A549 (cell line): ENCODE measurements around the gene NKX6-2.

Experiments
- CHD4 ChIP-seq: fragments of 200-600 bp; sonication (generic); IDR thresholded peaks from 2 replicates; pipeline ENCODE4 v1.6.1; 2016; ENCODE audit warnings: antibody characterized with exemption, mild to moderate bottlenecking, borderline replicate concordance
- EP300 ChIP-seq, 2 experiments: fragments of >200 bp; sonication (Bioruptor Twin); formaldehyde crosslinking; IDR thresholded peaks; 2 replicates in 1 of 2; 3 replicates in 1 of 2; pipeline ENCODE4 v1.6.1; 2016 to 2017
- JUNB ChIP-seq: fragments of >200 bp; sonication (Bioruptor Twin); formaldehyde crosslinking; IDR thresholded peaks from 2 replicates; pipeline ENCODE4 v1.6.1; 2016
- MAX ChIP-seq: IDR thresholded peaks from 2 replicates; pipeline ENCODE4 v1.6.1; 2012
- MAZ ChIP-seq: fragments of 150-350 bp; IDR thresholded peaks from 2 replicates; pipeline ENCODE4 v1.6.1; 2014; ENCODE audit warnings: antibody characterized with exemption, low read depth, low read length, borderline replicate concordance
- RAD21 ChIP-seq, 2 experiments: fragments of >200 bp in 1 of 2; sonication (Bioruptor Twin) in 1 of 2; formaldehyde crosslinking in 1 of 2; IDR thresholded peaks in 1 of 2; conservative IDR thresholded peaks in 1 of 2; 2 replicates in 1 of 2; 3 replicates in 1 of 2; pipeline ENCODE4 v1.6.1; 2012 to 2018; ENCODE audit warnings: inconsistent platforms in 1 of 2
- SMC3 ChIP-seq: fragments of >200 bp; sonication (Bioruptor Twin); formaldehyde crosslinking; IDR thresholded peaks from 3 replicates; pipeline ENCODE4 v1.6.1; 2018; ENCODE audit warnings: inconsistent platforms
- ZFP36 ChIP-seq: fragments of 450-650 bp; IDR thresholded peaks from 2 replicates; pipeline ENCODE4 v1.6.1; 2014; ENCODE audit warnings: borderline replicate concordance; ENCODE audit not compliant: partially characterized antibody
- TF ChIP-seq, protein P1 (sequence below): fragments of >200 bp; sonication (Bioruptor Twin); formaldehyde crosslinking; IDR thresholded peaks from 3 replicates; pipeline ENCODE4 v1.5.1; 2016
- TF ChIP-seq, protein P2 (sequence below): fragments of 250-450 bp; sonication (Bioruptor Pico); IDR thresholded peaks from 2 replicates; pipeline ENCODE4 v1.5.0; 2021; ENCODE audit warnings: mild to moderate bottlenecking, moderate library complexity, borderline replicate concordance

- no peak for TF ChIP-seq RAD21 (conservative IDR thresholded peaks at IDR 0.05 in 1 of 2, IDR thresholded peaks at IDR 0.05 in 1 of 2)
- TF ChIP-seq ZFP36 = no peak
- no peak for TF ChIP-seq CHD4
- no peak for TF ChIP-seq JUNB
- TF ChIP-seq, protein P1, sequence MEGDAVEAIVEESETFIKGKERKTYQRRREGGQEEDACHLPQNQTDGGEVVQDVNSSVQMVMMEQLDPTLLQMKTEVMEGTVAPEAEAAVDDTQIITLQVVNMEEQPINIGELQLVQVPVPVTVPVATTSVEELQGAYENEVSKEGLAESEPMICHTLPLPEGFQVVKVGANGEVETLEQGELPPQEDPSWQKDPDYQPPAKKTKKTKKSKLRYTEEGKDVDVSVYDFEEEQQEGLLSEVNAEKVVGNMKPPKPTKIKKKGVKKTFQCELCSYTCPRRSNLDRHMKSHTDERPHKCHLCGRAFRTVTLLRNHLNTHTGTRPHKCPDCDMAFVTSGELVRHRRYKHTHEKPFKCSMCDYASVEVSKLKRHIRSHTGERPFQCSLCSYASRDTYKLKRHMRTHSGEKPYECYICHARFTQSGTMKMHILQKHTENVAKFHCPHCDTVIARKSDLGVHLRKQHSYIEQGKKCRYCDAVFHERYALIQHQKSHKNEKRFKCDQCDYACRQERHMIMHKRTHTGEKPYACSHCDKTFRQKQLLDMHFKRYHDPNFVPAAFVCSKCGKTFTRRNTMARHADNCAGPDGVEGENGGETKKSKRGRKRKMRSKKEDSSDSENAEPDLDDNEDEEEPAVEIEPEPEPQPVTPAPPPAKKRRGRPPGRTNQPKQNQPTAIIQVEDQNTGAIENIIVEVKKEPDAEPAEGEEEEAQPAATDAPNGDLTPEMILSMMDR = no peak
- TF ChIP-seq EP300 (IDR thresholded peaks at IDR 0.05) = no peak
- TF ChIP-seq, protein P2, sequence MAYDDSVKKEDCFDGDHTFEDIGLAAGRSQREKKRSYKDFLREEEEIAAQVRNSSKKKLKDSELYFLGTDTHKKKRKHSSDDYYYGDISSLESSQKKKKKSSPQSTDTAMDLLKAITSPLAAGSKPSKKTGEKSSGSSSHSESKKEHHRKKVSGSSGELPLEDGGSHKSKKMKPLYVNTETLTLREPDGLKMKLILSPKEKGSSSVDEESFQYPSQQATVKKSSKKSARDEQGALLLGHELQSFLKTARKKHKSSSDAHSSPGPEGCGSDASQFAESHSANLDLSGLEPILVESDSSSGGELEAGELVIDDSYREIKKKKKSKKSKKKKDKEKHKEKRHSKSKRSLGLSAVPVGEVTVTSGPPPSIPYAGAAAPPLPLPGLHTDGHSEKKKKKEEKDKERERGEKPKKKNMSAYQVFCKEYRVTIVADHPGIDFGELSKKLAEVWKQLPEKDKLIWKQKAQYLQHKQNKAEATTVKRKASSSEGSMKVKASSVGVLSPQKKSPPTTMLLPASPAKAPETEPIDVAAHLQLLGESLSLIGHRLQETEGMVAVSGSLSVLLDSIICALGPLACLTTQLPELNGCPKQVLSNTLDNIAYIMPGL (CRISPR knock-in tag) = no peak
- TF ChIP-seq SMC3 = no peak
- TF ChIP-seq MAX = no peak
- no peak for TF ChIP-seq MAZ
These were observed 9.8 kb downstream of the NKX6-2 start for GRCh38 chr10:132776186-132776585.
